Heart left ventricle (tissue), 13 donors: Measurements from ENCODE around the gene TMEM131L.
"Not testable (repeated sequence)": the region's sequence is repeated elsewhere in the genome, so short reads cannot be mapped to it uniquely, and the experiment has no call there.

ENCODE experiments used
- POLR2A ChIP-seq, 2 donors: fragments of 450-650 bp; IDR thresholded peaks; one replicate each; pipeline ENCODE4 v1.6.1; 2017; ENCODE audit warnings: antibody characterized with exemption in 2 of 2, mild to moderate bottlenecking in 2 of 2, moderate library complexity in 2 of 2
- TF ChIP-seq, protein P1 (sequence below), 12 donors: fragments of 200-600 bp; sonication (generic) in 4 of 12; IDR thresholded peaks; one replicate each; pipeline versions ENCODE4 v1.5.0 to v1.8.0; 2018 to 2022; ENCODE audit warnings: antibody characterized with exemption in 12 of 12, mild to moderate bottlenecking in 5 of 12
- donor health status: ischemic (EF 13 %, LVEDD 7.1; RV severe dilation, severe dysfunction).
- donor health status: DM: no; HTN: yes; CAD: no.
- donor health status: DM: no; HTN: no; CAD: no.
- donor health status: ischemic (EF 25% LVEDD 6.9; RV normal size, moderate dysfunction).
- donor health status: ischemic (EF 25% LVEDD 5.7; RV mildly dilated, moderate dysfunction).
- donor health status: ischemic (EF 35%, LVEDD 5.7; RV mildly dilated, moderate dysfunction).
- donor health status: nonischemic (EF 11% LVEDD 7.7; RV severe dilation, severe dysfunction).
- donor health status: DM: yes; HTN: yes; CAD: no.
- donor health status: PGD.
- donor health status: ischemic (EF 29% LVEDD 5.4; RV normal size, mild dysfunction).
- donor health status: nonischemic (EF 23%, LVEDD 6.1; RV moderate dilation, normal function).

DNA sequence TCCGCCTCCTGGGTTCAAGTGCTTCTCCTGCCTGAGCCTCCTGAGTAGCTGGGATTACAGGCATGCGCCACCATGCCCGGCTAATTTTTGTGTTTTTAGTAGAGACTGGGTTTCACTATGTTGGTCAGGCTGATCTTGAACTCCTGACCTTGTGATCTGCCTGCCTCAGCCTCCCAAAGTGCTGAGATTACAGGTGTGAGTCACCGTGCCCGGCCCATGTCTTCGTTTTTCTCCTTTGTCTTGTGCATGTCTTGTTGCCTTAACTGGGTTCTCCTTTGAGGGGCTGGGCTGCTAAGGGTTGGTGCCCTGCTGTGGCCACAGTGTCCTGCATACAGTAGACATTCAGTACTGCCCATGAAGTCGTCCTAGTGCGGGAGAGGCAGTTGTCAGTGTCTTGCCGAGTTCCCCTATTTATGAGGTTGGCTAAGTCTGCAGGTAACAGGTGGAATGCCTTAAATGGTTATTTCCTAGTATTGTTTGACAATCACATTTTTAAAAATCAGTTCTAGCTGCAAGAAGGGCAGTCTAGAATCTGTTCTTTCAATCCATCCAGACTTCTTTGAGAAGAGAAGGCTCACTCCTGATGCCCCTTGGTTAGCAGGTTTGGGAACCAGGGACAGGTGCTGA is 5.0 kb downstream of the TMEM131L start:
- TF ChIP-seq, protein P1, sequence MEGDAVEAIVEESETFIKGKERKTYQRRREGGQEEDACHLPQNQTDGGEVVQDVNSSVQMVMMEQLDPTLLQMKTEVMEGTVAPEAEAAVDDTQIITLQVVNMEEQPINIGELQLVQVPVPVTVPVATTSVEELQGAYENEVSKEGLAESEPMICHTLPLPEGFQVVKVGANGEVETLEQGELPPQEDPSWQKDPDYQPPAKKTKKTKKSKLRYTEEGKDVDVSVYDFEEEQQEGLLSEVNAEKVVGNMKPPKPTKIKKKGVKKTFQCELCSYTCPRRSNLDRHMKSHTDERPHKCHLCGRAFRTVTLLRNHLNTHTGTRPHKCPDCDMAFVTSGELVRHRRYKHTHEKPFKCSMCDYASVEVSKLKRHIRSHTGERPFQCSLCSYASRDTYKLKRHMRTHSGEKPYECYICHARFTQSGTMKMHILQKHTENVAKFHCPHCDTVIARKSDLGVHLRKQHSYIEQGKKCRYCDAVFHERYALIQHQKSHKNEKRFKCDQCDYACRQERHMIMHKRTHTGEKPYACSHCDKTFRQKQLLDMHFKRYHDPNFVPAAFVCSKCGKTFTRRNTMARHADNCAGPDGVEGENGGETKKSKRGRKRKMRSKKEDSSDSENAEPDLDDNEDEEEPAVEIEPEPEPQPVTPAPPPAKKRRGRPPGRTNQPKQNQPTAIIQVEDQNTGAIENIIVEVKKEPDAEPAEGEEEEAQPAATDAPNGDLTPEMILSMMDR (IDR thresholded peaks at IDR 0.05), result not testable (repeated sequence)
- TF ChIP-seq POLR2A (IDR thresholded peaks at IDR 0.05), result not testable (repeated sequence)
